Globus pallidus (tissue), 1 donor: ENCODE measurements around the gene NEUROD2.
A peak's percentile ranks its signal among the peaks of the same experiment; 100 is the strongest.

Source experiments
- DNase-seq: peaks from one replicate; pipeline ENCODE4 v3.0.0-alpha.2; 2015; ENCODE audit warnings: low spot score

NEUROD2 gene

GRCh38 chr17:39634384-39634871 lies 26.7 kb upstream of the NEUROD2 start:
- peak; percentile 60 for DNase-seq

- DNase-seq, result no peak
Measured at GRCh38 chr17:39633570-39634183, 26.0 kb upstream of the NEUROD2 start.

- DNase-seq, result peak; percentile 84
Measured at GRCh38 chr17:39632153-39632941, 24.6 kb upstream of the NEUROD2 start.

- no peak for DNase-seq
Measured at GRCh38 chr17:39631403-39631802, 23.7 kb upstream of the NEUROD2 start.

GRCh38 chr17:39629898-39630297 lies 22.2 kb upstream of the NEUROD2 start:
- no peak for DNase-seq

GRCh38 chr17:39629494-39629880 lies 21.8 kb upstream of the NEUROD2 start:
- DNase-seq, result no peak

- DNase-seq, result no peak
Measured at GRCh38 chr17:39628655-39629493, 21.2 kb upstream of the NEUROD2 start.

GRCh38 chr17:39627712-39628516 lies 20.2 kb upstream of the NEUROD2 start:
- no peak for DNase-seq

- no peak for DNase-seq
Measured at GRCh38 chr17:39627047-39627711, 19.5 kb upstream of the NEUROD2 start.

GRCh38 chr17:39626171-39627046 lies 18.7 kb upstream of the NEUROD2 start, which contains the start of gene PPP1R1B:
Gene PPP1R1B, plus strand, starts transcription at chr17:39626952. Its CDS starts 441 bp downstream, at chr17:39627393.
- no peak for DNase-seq

GRCh38 chr17:39625198-39625785 lies 17.6 kb upstream of the NEUROD2 start:
- no peak for DNase-seq

GRCh38 chr17:39624313-39624712 lies 16.6 kb upstream of the NEUROD2 start:
- no peak for DNase-seq

GRCh38 chr17:39623356-39623950 lies 15.7 kb upstream of the NEUROD2 start:
- DNase-seq, result peak; percentile 76

- DNase-seq, result no peak
Measured at GRCh38 chr17:39622380-39623006, 14.8 kb upstream of the NEUROD2 start.

- DNase-seq, result peak; percentile 81
Measured at GRCh38 chr17:39621523-39622379, 14.0 kb upstream of the NEUROD2 start.

- no peak for DNase-seq
Measured at GRCh38 chr17:39619786-39620101, 12.0 kb upstream of the NEUROD2 start.

GRCh38 chr17:39618956-39619785 lies 11.5 kb upstream of the NEUROD2 start:
- no peak for DNase-seq
